HG02938 (cell line): ENCODE results near the gene NDUFV3.
"Not testable (repeated sequence)": the region's sequence is repeated elsewhere in the genome, so short reads cannot be mapped to it uniquely, and the experiment has no call there.

Experiments
- ATAC-seq: cut with Tn5 transposase; IDR thresholded peaks from one replicate; pipeline ENCODE4 v1.9.1; 2021; ENCODE audit warnings: mild to moderate bottlenecking, moderate library complexity; ENCODE audit not compliant: unreplicated experiment

Gene NDUFV3

GRCh38 chr21:42892931-42893755 is at the start of gene NDUFV3:
NDUFV3 (plus strand) TSS chr21:42893309; CDS start chr21:42893334, 25 bp downstream.
- ATAC-seq, result peak; percentile 86

- ATAC-seq, result no peak
Observed at GRCh38 chr21:42844411-42845113, 48.5 kb upstream of the NDUFV3 start.

GRCh38 chr21:42845296-42845965 is 47.7 kb upstream of the NDUFV3 start:
- no peak for ATAC-seq

- no peak for ATAC-seq
Observed at GRCh38 chr21:42846221-42846620, 46.9 kb upstream of the NDUFV3 start.

- no peak for ATAC-seq
Observed at GRCh38 chr21:42847051-42847707, 45.9 kb upstream of the NDUFV3 start.

GRCh38 chr21:42847726-42848125 is 45.4 kb upstream of the NDUFV3 start:
- ATAC-seq, result no peak

GRCh38 chr21:42848144-42848931 is 44.8 kb upstream of the NDUFV3 start:
- ATAC-seq, result not testable (repeated sequence)

- ATAC-seq, result no peak
Observed at GRCh38 chr21:42848932-42849758, 44.0 kb upstream of the NDUFV3 start.

- ATAC-seq, result no peak
Observed at GRCh38 chr21:42849759-42850412, 43.2 kb upstream of the NDUFV3 start.

- ATAC-seq, result no peak
Observed at GRCh38 chr21:42850463-42850862, 42.6 kb upstream of the NDUFV3 start.

- no peak for ATAC-seq
Observed at GRCh38 chr21:42850866-42851391, 42.2 kb upstream of the NDUFV3 start.

- no peak for ATAC-seq
Observed at GRCh38 chr21:42851812-42852665, 41.1 kb upstream of the NDUFV3 start.

GRCh38 chr21:42852925-42853570 is 40.1 kb upstream of the NDUFV3 start:
- ATAC-seq, result no peak

GRCh38 chr21:42853621-42854020 is 39.5 kb upstream of the NDUFV3 start:
- no peak for ATAC-seq

GRCh38 chr21:42854246-42855010 is 38.7 kb upstream of the NDUFV3 start:
- no peak for ATAC-seq

GRCh38 chr21:42855171-42855936 is 37.8 kb upstream of the NDUFV3 start:
- ATAC-seq, result no peak
